CD4-positive, alpha-beta T cell treated with Interleukin-15 for 4 hours (primary cell): ENCODE data around the gene AMER1.

Source experiments
- DNase-seq: peaks from one replicate; pipeline ENCODE4 v3.0.0-alpha.2; 2020; ENCODE audit warnings: low spot score

The AMER1 gene

GRCh38 chrX:64184396-64184795, 21.1 kb downstream of the AMER1 start:
- DNase-seq: no peak

GRCh38 chrX:64182208-64182607, 23.3 kb downstream of the AMER1 start:
- no peak for DNase-seq

- no peak for DNase-seq
Measured at GRCh38 chrX:64176876-64177275, 28.6 kb downstream of the AMER1 start.

- no peak for DNase-seq
Measured at GRCh38 chrX:64169988-64170387, 35.5 kb downstream of the AMER1 start.

GRCh38 chrX:64152857-64153256, 52.7 kb downstream of the AMER1 start:
- DNase-seq: no peak

- no peak for DNase-seq
Measured at GRCh38 chrX:64151911-64152310, 53.6 kb downstream of the AMER1 start.

- DNase-seq: no peak
Measured at GRCh38 chrX:64150775-64151174, 54.7 kb downstream of the AMER1 start.
